Measurements from ENCODE around the gene LPP. TPM values are rescaled to one million over a fixed set of nuclear protein-coding genes. Genes with fewer than 3 reads are reported as not detected.

Gene LPP
- total and polyA plus RNA-seq, 9 donors: 15.9 to 280 (median 134) TPM

GRCh38 chr3:188217726-188218125 lies 63.8 kb downstream of the LPP start:
- no peaks in the 10 kb centered on the region for H3K36me3 ChIP-seq
- H3K9me3 ChIP-seq: no peaks in the 10 kb centered on the region
- 33 to 46% (median 39%) methylated on average over 4 of the region's 4 CpGs for WGBS, 3 donors
- TF ChIP-seq EP300 (IDR thresholded peaks at IDR 0.05) (no peak), POLR2A (IDR thresholded peaks at IDR 0.05) (no peak)
- TF ChIP-seq, protein P1, sequence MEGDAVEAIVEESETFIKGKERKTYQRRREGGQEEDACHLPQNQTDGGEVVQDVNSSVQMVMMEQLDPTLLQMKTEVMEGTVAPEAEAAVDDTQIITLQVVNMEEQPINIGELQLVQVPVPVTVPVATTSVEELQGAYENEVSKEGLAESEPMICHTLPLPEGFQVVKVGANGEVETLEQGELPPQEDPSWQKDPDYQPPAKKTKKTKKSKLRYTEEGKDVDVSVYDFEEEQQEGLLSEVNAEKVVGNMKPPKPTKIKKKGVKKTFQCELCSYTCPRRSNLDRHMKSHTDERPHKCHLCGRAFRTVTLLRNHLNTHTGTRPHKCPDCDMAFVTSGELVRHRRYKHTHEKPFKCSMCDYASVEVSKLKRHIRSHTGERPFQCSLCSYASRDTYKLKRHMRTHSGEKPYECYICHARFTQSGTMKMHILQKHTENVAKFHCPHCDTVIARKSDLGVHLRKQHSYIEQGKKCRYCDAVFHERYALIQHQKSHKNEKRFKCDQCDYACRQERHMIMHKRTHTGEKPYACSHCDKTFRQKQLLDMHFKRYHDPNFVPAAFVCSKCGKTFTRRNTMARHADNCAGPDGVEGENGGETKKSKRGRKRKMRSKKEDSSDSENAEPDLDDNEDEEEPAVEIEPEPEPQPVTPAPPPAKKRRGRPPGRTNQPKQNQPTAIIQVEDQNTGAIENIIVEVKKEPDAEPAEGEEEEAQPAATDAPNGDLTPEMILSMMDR (IDR thresholded peaks at IDR 0.05): no peak
- peaks cover 21% of the 10 kb centered on the region for H3K4me1 ChIP-seq (ENCODE audit: insufficient read depth)
- no peak for DNase-seq
- H3K27me3 ChIP-seq: no peaks in the 10 kb centered on the region
- intact Hi-C loops (cut with DNase I): loop anchor here in 1 of 4 donors (10.0 kb wide), 3 partner anchors 47 to 473 kb away; partner anchors contain the start of genes BCL6 and LPP
- no peak overlapping the region for H3K27ac ChIP-seq
- no peak overlapping the region for H3K4me3 ChIP-seq

GRCh38 chr3:188218603-188219002 lies 64.6 kb downstream of the LPP start:
- peaks cover 18% of the 10 kb centered on the region for H3K4me1 ChIP-seq (ENCODE audit: insufficient read depth)
- no peak for DNase-seq
- no peak overlapping the region for H3K4me3 ChIP-seq
- no peak overlapping the region for H3K27ac ChIP-seq
- H3K27me3 ChIP-seq: no peaks in the 10 kb centered on the region
- TF ChIP-seq POLR2A (IDR thresholded peaks at IDR 0.05) (no peak), EP300 (IDR thresholded peaks at IDR 0.05) (no peak)
- TF ChIP-seq, protein P1 (IDR thresholded peaks at IDR 0.05): no peak
- WGBS, 3 donors: 71 to 91% (median 83%) methylated on average over 1 of the region's 1 CpG
- H3K36me3 ChIP-seq: no peaks in the 10 kb centered on the region
- intact Hi-C loops (cut with DNase I): loop anchor here in 1 of 4 donors (10.0 kb wide), 3 partner anchors 46 to 474 kb away; partner anchors contain the start of genes BCL6 and LPP
- H3K9me3 ChIP-seq: no peaks in the 10 kb centered on the region

- no peak for DNase-seq
- H3K9me3 ChIP-seq: no peaks in the 10 kb centered on the region
- TF ChIP-seq, protein P1 (IDR thresholded peaks at IDR 0.05): no peak
- no peaks in the 10 kb centered on the region for H3K36me3 ChIP-seq
- peaks cover 18% of the 10 kb centered on the region for H3K4me1 ChIP-seq (ENCODE audit: insufficient read depth)
- intact Hi-C loops (cut with DNase I): loop anchor here in 1 of 4 donors (10.0 kb wide), 3 partner anchors 46 to 474 kb away; partner anchors contain the start of genes BCL6 and LPP
- H3K27me3 ChIP-seq: no peaks in the 10 kb centered on the region
- H3K27ac ChIP-seq: no peak overlapping the region
- no peak overlapping the region for H3K4me3 ChIP-seq
- 99% methylated on average over 5 of the region's 5 CpGs for WGBS, 3 donors
Measured at GRCh38 chr3:188219147-188219546, 65.2 kb downstream of the LPP start.

DNA sequence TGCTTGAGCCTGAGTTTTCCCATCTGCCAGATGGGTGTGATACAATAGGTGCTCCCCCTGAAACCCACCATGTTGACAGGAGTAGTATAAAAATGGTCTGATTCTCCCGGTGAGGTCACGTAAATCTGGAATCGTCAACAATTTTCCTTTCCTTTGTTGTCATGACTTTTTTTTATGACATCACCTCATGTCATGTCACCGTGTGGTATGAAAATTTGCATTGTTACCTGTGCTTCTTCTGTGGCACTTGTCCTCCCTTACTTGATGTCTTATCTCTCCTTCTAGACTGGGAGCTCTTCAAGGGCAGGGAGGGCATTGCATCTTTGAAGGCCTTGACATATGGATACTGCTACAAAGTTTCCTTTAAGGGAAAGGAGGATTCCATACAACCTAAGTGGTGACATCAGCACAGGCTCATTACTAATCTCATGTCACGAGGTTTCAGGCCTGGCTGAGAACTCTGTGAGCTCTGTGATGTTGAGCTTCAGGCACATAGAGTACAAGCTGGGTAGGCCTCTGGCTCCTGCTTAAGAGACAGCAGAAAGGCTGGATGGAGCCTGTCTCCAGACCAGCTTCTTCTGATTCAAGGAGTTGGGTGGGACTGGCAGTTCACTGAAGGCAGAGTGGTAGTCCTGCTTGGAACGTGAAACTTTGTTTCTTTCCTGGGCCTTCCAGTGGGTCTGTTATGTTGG lies 66.3 kb downstream of the LPP start:
- WGBS, 3 donors: 91 to 96% (median 94%) methylated on average over 6 of the region's 6 CpGs
- H3K4me3 ChIP-seq: no peak overlapping the region
- no peak for DNase-seq
- H3K27me3 ChIP-seq: no peaks in the 10 kb centered on the region
- H3K4me1 ChIP-seq (ENCODE audit: insufficient read depth): peaks cover 18% of the 10 kb centered on the region
- intact Hi-C loops (cut with DNase I): loop anchor here in 1 of 4 donors (5.0 kb wide), 1 partner anchor 727 kb away; no protein-coding TSS in a partner anchor
- TF ChIP-seq POLR2A (IDR thresholded peaks at IDR 0.05) (no peak), EP300 (IDR thresholded peaks at IDR 0.05) (no peak)
- TF ChIP-seq, protein P1 (IDR thresholded peaks at IDR 0.05): no peak
- no peaks in the 10 kb centered on the region for H3K36me3 ChIP-seq
- no peaks in the 10 kb centered on the region for H3K9me3 ChIP-seq
- no peak overlapping the region for H3K27ac ChIP-seq

All from ovary (tissue), 9 donors.